Measurements from ENCODE around the gene UBE2QL1.
A peak's percentile ranks its signal among the peaks of the same experiment; 100 is the strongest.

UBE2QL1 gene

GRCh38 chr5:6472792-6473191, 24.1 kb downstream of the UBE2QL1 start:
- H3K27me3 ChIP-seq: no peaks in the 10 kb centered on the region
- no peak for DNase-seq
- H3K4me1 ChIP-seq: peaks cover 7% of the 10 kb centered on the region; the same call in 1 of the 2 replicates
- no peak for TF ChIP-seq CTCF (IDR thresholded peaks at IDR 0.05; ENCODE audit: low read depth, low read length)
- no peak overlapping the region for H3K4me3 ChIP-seq (ENCODE audit: low read depth, low read length)
- H3K36me3 ChIP-seq: no peaks in the 10 kb centered on the region; the same call in none of the 2 replicates
- no peaks in the 10 kb centered on the region for H3K9me3 ChIP-seq

- peaks cover 5% of the 10 kb centered on the region; the same call in 1 of the 2 replicates for H3K4me1 ChIP-seq
- no peaks in the 10 kb centered on the region; the same call in none of the 2 replicates for H3K36me3 ChIP-seq
- TF ChIP-seq CTCF (IDR thresholded peaks at IDR 0.05; ENCODE audit: low read depth, low read length): no peak
- no peak overlapping the region for H3K4me3 ChIP-seq (ENCODE audit: low read depth, low read length)
- no peak for DNase-seq
- no peaks in the 10 kb centered on the region for H3K27me3 ChIP-seq
- H3K9me3 ChIP-seq: no peaks in the 10 kb centered on the region
Measured at GRCh38 chr5:6473284-6473683, 24.6 kb downstream of the UBE2QL1 start.

GRCh38 chr5:6475626-6476312, 27.1 kb downstream of the UBE2QL1 start:
- DNase-seq: peak; percentile 76
- no peak for TF ChIP-seq CTCF (IDR thresholded peaks at IDR 0.05; ENCODE audit: low read depth, low read length)
- Histone ChIP-seq H3K27me3 (no peaks in the 10 kb centered on the region), H3K4me3 (ENCODE audit: low read depth, low read length) (no peak overlapping the region), H3K9me3 (no peaks in the 10 kb centered on the region; the same call in 1 of the 2 replicates), H3K4me1 (peaks cover 6% of the 10 kb centered on the region; the same call in 1 of the 2 replicates), H3K36me3 (no peaks in the 10 kb centered on the region)

GRCh38 chr5:6476313-6476661, 27.6 kb downstream of the UBE2QL1 start:
- H3K9me3 ChIP-seq: no peaks in the 10 kb centered on the region; the same call in 1 of the 2 replicates
- H3K4me1 ChIP-seq: peaks cover 6% of the 10 kb centered on the region; the same call in 1 of the 2 replicates
- no peaks in the 10 kb centered on the region for H3K27me3 ChIP-seq
- no peaks in the 10 kb centered on the region for H3K36me3 ChIP-seq
- H3K4me3 ChIP-seq (ENCODE audit: low read depth, low read length): no peak overlapping the region
- no peak for DNase-seq
- TF ChIP-seq CTCF (IDR thresholded peaks at IDR 0.05; ENCODE audit: low read depth, low read length): no peak

- no peak for TF ChIP-seq CTCF (IDR thresholded peaks at IDR 0.05; ENCODE audit: low read depth, low read length)
- no peaks in the 10 kb centered on the region for H3K36me3 ChIP-seq
- no peaks in the 10 kb centered on the region for H3K27me3 ChIP-seq
- no peaks in the 10 kb centered on the region; the same call in 1 of the 2 replicates for H3K9me3 ChIP-seq
- peaks cover 6% of the 10 kb centered on the region; the same call in 1 of the 2 replicates for H3K4me1 ChIP-seq
- DNase-seq: peak; percentile 49
- H3K4me3 ChIP-seq (ENCODE audit: low read depth, low read length): no peak overlapping the region
Measured at GRCh38 chr5:6478793-6479192, 30.1 kb downstream of the UBE2QL1 start.
